ENCODE measurements around the gene MVB12B.
"Not testable (repeated sequence)": the region's sequence is repeated elsewhere in the genome, so short reads cannot be mapped to it uniquely, and the experiment has no call there.

The MVB12B gene

GRCh38 chr9:126550891-126551351, 224.3 kb downstream of the MVB12B start:
- H3K27me3 Mint-ChIP-seq = no peaks in the 10 kb centered on the region
- no peak for ATAC-seq
- H3K4me3 Mint-ChIP-seq = no peak overlapping the region

GRCh38 chr9:126551812-126552211, 225.2 kb downstream of the MVB12B start:
- ATAC-seq = no peak
- H3K27me3 Mint-ChIP-seq = no peaks in the 10 kb centered on the region

More at GRCh38 chr9:126550891-126551351, 224.3 kb downstream of the MVB12B start:
- H3K9me3 Mint-ChIP-seq = no peaks in the 10 kb centered on the region
- DNase-seq = no peak
- no peak overlapping the region for H3K27ac Mint-ChIP-seq
- no peaks in the 10 kb centered on the region for H3K4me1 Mint-ChIP-seq

GRCh38 chr9:126554292-126554691, 227.7 kb downstream of the MVB12B start:
- H3K4me1 Mint-ChIP-seq = no peaks in the 10 kb centered on the region
- H3K4me3 Mint-ChIP-seq = no peak overlapping the region
- H3K9me3 Mint-ChIP-seq = no peaks in the 10 kb centered on the region
- H3K27me3 Mint-ChIP-seq = peaks cover 14% of the 10 kb centered on the region
- ATAC-seq (no peak), DNase-seq (no peak)
- no peak overlapping the region for H3K27ac Mint-ChIP-seq

More at GRCh38 chr9:126551812-126552211, 225.2 kb downstream of the MVB12B start:
- H3K4me3 Mint-ChIP-seq = no peak overlapping the region
- no peaks in the 10 kb centered on the region for H3K4me1 Mint-ChIP-seq
- no peak overlapping the region for H3K27ac Mint-ChIP-seq
- no peaks in the 10 kb centered on the region for H3K9me3 Mint-ChIP-seq
- DNase-seq = no peak

GRCh38 chr9:126555421-126555820, 228.8 kb downstream of the MVB12B start:
- DNase-seq, H3K9me3 Mint-ChIP-seq, H3K27ac Mint-ChIP-seq, H3K4me1 Mint-ChIP-seq, ATAC-seq, H3K4me3 Mint-ChIP-seq: not testable (repeated sequence)
- peaks cover 25% of the 10 kb centered on the region for H3K27me3 Mint-ChIP-seq
